Thymus (tissue), 11 donors: ENCODE results near the gene PHIP. TPM values are rescaled to one million over a fixed set of nuclear protein-coding genes. Genes with fewer than 3 reads are reported as not detected.
A peak's percentile ranks its signal among the peaks of the same experiment; 100 is the strongest.

Source experiments
- DNase-seq, 9 donors: peaks; one replicate each; pipeline ENCODE4 v3.0.0-alpha.2; 2013; ENCODE audit warnings: low spot score in 9 of 9, low read depth in 6 of 9, missing footprints in 1 of 9
- H3K27ac ChIP-seq, 2 donors: one replicate each; pipeline ENCODE4 v1.5.1; 2013; ENCODE audit warnings: control low read depth in 1 of 2, low read depth in 1 of 2, low read length in 1 of 2, mild to moderate bottlenecking in 1 of 2, moderate library complexity in 1 of 2
- H3K27me3 ChIP-seq, 2 donors: one replicate each; pipeline ENCODE4 v1.5.1; 2013; ENCODE audit warnings: low read length in 1 of 2; ENCODE audit not compliant: control insufficient read depth in 2 of 2, insufficient read depth in 1 of 2
- H3K36me3 ChIP-seq, 2 donors: one replicate each; pipeline ENCODE4 v1.5.1; 2013; ENCODE audit warnings: low read length in 1 of 2, mild to moderate bottlenecking in 1 of 2, moderate library complexity in 1 of 2; ENCODE audit not compliant: control insufficient read depth in 2 of 2, insufficient read depth in 2 of 2
- H3K4me1 ChIP-seq, 2 donors: one replicate each; pipeline ENCODE4 v1.5.1; 2013; ENCODE audit warnings: low read length in 2 of 2; ENCODE audit not compliant: control insufficient read depth in 2 of 2, insufficient read depth in 2 of 2
- H3K4me3 ChIP-seq, 2 donors: one replicate each; pipeline ENCODE4 v1.5.1; 2013; ENCODE audit warnings: low read length in 2 of 2, control low read depth in 1 of 2, mild to moderate bottlenecking in 1 of 2
- H3K9me3 ChIP-seq, 2 donors: one replicate each; pipeline ENCODE4 v1.5.1; 2013; ENCODE audit warnings: low read length in 1 of 2, mild to moderate bottlenecking in 1 of 2; ENCODE audit not compliant: control insufficient read depth in 2 of 2, insufficient read depth in 1 of 2
- WGBS: extraction: QIAGEN DNeasy Blood & Tissue Kit; methylation state at CpG from one replicate; pipeline ENCODE4 v1.1.7; 2013; 5-methylcytosine and 5-hydroxymethylcytosine counted together
- polyA plus RNA-seq: library from polyadenylated mRNA; stranded (reverse); fragments of 200-250 nt; gene quantifications from one replicate; pipeline ENCODE4 v1.2.3, GENCODE V29; 2013
- total RNA-seq: library from RNA; stranded (reverse); fragments of 120-200 nt; gene quantifications from one replicate; pipeline ENCODE4 v1.2.4, GENCODE V29; 2013
- donor health status: healthy.

The PHIP gene
- total and polyA plus RNA-seq, 2 donors: 16.8 to 25.5 TPM

- Histone ChIP-seq H3K4me1 (no peaks in the 10 kb centered on the region), H3K4me3 (no peak overlapping the region)
- 91% methylated on average over 1 of the region's 1 CpG for WGBS
Observed at GRCh38 chr6:79073888-79074287, 4.2 kb downstream of the PHIP start.

GRCh38 chr6:79072640-79073181 lies 5.3 kb downstream of the PHIP start:
- peaks cover 0 to 9% of the 10 kb centered on the region in 2 donors for H3K36me3 ChIP-seq
- H3K4me1 ChIP-seq: no peaks in the 10 kb centered on the region
- H3K27me3 ChIP-seq: no peaks in the 10 kb centered on the region
- H3K27ac ChIP-seq: no peak overlapping the region
- H3K4me3 ChIP-seq: no peak overlapping the region
- no peak for DNase-seq
- WGBS: 96% methylated on average over 3 of the region's 3 CpGs
- H3K9me3 ChIP-seq: no peaks in the 10 kb centered on the region

More at GRCh38 chr6:79073888-79074287, 4.2 kb downstream of the PHIP start:
- H3K27me3 ChIP-seq: no peaks in the 10 kb centered on the region
- H3K27ac ChIP-seq: no peak overlapping the region
- peaks cover 0 to 8% of the 10 kb centered on the region in 2 donors for H3K36me3 ChIP-seq
- no peak for DNase-seq
- H3K9me3 ChIP-seq: no peaks in the 10 kb centered on the region

- peaks cover 0 to 12% of the 10 kb centered on the region in 2 donors for H3K36me3 ChIP-seq
- no peak overlapping the region for H3K27ac ChIP-seq
- no peaks in the 10 kb centered on the region for H3K4me1 ChIP-seq
- no peaks in the 10 kb centered on the region for H3K27me3 ChIP-seq
- no peak overlapping the region for H3K4me3 ChIP-seq
- no peak for DNase-seq
- H3K9me3 ChIP-seq: no peaks in the 10 kb centered on the region
Observed at GRCh38 chr6:79071547-79071946, 6.5 kb downstream of the PHIP start.

- H3K27me3 ChIP-seq: no peaks in the 10 kb centered on the region
- H3K4me3 ChIP-seq: no peak overlapping the region
- no peaks in the 10 kb centered on the region for H3K4me1 ChIP-seq
- H3K36me3 ChIP-seq: peaks cover 0 to 12% of the 10 kb centered on the region in 2 donors
- H3K9me3 ChIP-seq: no peaks in the 10 kb centered on the region
- no peak for DNase-seq
- H3K27ac ChIP-seq: no peak overlapping the region
- 95% methylated on average over 5 of the region's 5 CpGs for WGBS
Observed at GRCh38 chr6:79070206-79070825, 7.7 kb downstream of the PHIP start.

- DNase-seq: no peak
- Histone ChIP-seq H3K36me3 (peaks cover 2 to 9% of the 10 kb centered on the region in 2 donors), H3K9me3 (no peaks in the 10 kb centered on the region), H3K4me3 (no peak overlapping the region), H3K4me1 (no peaks in the 10 kb centered on the region), H3K27me3 (no peaks in the 10 kb centered on the region), H3K27ac (no peak overlapping the region)
- 97% methylated on average over 4 of the region's 4 CpGs for whole genome bisulfite sequencing
Observed at GRCh38 chr6:79066828-79067227, 11.2 kb downstream of the PHIP start.

- H3K27ac ChIP-seq: no peak overlapping the region
- H3K27me3 ChIP-seq: no peaks in the 10 kb centered on the region
- no peak overlapping the region for H3K4me3 ChIP-seq
- peaks cover 2 to 9% of the 10 kb centered on the region in 2 donors for H3K36me3 ChIP-seq
- no peaks in the 10 kb centered on the region for H3K9me3 ChIP-seq
- DNase-seq: no peak
- H3K4me1 ChIP-seq: no peaks in the 10 kb centered on the region
Observed at GRCh38 chr6:79066330-79066729, 11.7 kb downstream of the PHIP start.

GRCh38 chr6:79065232-79065631 lies 12.8 kb downstream of the PHIP start:
- Histone ChIP-seq H3K27ac (no peak overlapping the region), H3K4me1 (no peaks in the 10 kb centered on the region), H3K27me3 (no peaks in the 10 kb centered on the region), H3K9me3 (no peaks in the 10 kb centered on the region), H3K4me3 (no peak overlapping the region), H3K36me3 (peaks cover 6 to 11% of the 10 kb centered on the region in 2 donors)
- 97% methylated on average over 2 of the region's 2 CpGs for WGBS
- DNase-seq: no peak

GRCh38 chr6:79064635-79065034 lies 13.4 kb downstream of the PHIP start:
- DNase-seq: no peak
- Histone ChIP-seq H3K27ac (no peak overlapping the region), H3K4me1 (no peaks in the 10 kb centered on the region), H3K9me3 (no peaks in the 10 kb centered on the region), H3K4me3 (no peak overlapping the region), H3K36me3 (peaks cover 7 to 17% of the 10 kb centered on the region in 2 donors), H3K27me3 (no peaks in the 10 kb centered on the region)

- peak in 1 of 9 donors; percentile 8 for DNase-seq
- Histone ChIP-seq H3K4me3 (no peak overlapping the region), H3K36me3 (peaks cover 7 to 27% of the 10 kb centered on the region in 2 donors), H3K27ac (no peak overlapping the region), H3K27me3 (no peaks in the 10 kb centered on the region), H3K9me3 (no peaks in the 10 kb centered on the region), H3K4me1 (no peaks in the 10 kb centered on the region)
- 98% methylated on average over 2 of the region's 2 CpGs for WGBS
Observed at GRCh38 chr6:79062708-79063107, 15.3 kb downstream of the PHIP start.
